GM18909 (cell line): ENCODE results near the gene AP2A2.
"Not testable (repeated sequence)": the region's sequence is repeated elsewhere in the genome, so short reads cannot be mapped to it uniquely, and the experiment has no call there.

Experiments used
- ATAC-seq: cut with Tn5 transposase; IDR thresholded peaks from one replicate; pipeline ENCODE4 v1.9.1; 2021; ENCODE audit warnings: mild to moderate bottlenecking; ENCODE audit not compliant: unreplicated experiment, poor library complexity

Gene AP2A2

DNA sequence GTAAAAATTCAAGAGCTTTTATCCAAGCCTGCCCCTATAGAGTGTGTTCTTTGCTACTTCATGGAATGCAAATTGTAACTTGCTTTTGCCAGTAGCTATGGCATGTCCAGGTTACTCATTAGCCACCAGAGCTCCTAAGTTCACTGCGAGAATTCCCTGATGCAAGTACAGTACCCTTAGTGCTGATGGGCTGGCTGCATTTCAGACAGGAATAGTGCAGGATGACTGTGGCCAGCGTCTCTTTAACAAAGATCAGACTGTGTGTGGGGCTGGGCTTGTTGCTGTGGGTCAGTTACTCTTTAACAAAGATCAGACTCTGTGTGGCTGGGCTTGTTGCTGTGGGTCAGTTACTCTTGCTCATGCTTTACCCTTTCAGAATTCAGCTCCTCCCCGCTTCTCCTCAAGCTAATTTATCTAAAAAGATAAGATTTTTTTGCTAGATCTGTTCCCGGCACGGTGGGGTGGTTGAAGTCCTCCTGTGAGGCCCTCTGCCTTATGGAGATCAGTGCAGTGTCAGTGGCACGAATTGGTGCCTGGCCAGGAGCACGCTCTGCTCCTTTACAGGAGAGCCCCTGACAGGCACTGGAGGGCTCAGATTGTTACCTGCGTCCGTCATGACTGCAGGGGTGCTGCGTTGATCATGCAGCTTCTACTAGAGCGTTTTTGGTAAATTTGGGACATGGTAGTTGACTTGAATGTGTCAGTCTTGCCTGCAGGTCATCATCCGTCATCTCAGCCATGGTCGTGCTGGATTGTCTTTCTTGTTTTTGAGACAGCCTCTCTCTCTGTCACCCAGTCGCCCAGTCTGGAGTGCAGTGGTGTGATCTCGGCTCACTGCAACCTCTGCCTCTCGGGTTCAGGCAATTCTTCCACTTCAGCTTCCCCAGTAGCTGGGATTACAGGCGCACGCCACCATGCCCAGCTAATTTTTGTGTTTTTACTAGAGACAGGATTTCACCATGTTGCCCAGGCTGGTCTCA is 27.0 kb downstream of the AP2A2 start:
- no peak for ATAC-seq

GRCh38 chr11:953512-953911 is 27.8 kb downstream of the AP2A2 start:
- no peak for ATAC-seq

- ATAC-seq, result no peak
Observed at GRCh38 chr11:954392-955153, 28.9 kb downstream of the AP2A2 start.

DNA sequence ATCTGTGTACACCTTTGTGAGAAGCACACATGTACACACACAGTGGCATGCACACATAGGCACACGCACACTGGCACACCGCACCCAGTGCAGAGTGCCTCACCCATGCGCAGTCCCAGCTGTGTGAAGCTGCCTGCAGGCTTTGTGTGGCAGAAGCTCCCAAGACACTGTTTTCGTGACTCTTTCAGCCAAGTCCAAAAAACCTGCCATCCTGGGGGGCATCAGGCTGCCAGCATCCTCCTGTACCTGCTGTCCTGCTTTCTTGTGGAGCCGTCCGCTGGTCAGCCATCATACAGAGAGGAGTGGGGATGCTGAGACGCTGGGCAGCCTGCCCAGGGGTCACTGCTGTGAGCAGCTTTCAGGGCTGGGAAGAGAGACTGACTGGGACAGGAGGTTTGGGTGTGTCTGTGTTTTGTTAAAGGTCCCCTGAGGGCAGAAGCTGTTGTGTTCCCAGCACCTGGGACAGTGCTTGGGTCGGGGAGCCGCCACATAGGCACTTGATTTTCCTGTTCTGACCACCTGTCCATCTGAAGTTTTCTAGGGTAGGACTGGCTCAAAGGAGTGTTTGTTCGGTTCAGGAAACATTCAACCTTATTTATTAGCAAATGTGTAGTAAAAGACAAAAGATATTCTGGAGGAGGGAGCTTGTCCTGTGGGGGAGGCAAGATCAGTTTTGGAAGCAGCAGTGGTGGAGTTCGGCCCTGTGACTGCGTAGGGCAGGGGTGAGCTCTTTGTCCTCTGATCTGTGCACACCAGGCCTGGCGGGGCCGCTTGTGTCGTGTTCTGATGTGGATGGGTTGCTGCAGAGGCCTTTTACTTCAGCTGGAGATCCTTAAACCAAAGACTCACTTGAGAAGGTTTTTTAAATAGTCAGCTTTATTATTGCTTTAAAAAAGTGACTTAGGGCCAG is 29.7 kb downstream of the AP2A2 start:
- no peak for ATAC-seq

DNA sequence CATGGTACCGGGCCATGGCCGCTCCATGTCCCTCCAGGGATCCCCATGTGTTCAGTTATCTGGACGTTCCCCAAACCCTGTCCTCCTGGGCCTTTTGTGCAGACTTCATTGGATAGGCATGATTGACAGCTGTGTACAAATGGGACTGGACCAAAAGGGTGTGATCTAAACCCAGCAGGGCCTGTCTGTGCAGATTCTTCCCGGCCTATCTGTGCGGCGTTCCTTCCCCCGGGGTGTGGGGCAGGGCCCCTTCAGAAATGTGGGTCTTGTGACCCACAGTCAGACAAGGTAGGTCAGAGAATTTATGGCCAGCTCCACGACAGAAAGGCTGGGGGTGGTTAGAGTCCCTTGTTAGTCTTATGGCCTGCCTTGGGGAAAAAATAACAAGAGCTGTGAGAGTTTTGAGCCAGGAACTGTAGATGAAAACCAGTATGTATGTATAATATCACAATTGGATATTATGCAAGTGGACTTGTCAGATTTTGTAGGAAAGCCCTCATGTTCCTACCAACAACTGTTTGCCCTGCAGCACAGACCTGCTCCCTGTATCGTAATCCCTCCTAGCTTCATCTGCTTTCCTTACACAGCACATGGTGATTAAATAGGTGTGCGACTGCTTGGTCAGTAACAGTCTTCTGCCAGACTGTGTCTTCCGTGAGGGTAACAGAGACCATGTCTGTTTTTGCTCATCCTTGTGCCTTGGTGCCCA is 31.7 kb downstream of the AP2A2 start:
- ATAC-seq, result no peak

DNA sequence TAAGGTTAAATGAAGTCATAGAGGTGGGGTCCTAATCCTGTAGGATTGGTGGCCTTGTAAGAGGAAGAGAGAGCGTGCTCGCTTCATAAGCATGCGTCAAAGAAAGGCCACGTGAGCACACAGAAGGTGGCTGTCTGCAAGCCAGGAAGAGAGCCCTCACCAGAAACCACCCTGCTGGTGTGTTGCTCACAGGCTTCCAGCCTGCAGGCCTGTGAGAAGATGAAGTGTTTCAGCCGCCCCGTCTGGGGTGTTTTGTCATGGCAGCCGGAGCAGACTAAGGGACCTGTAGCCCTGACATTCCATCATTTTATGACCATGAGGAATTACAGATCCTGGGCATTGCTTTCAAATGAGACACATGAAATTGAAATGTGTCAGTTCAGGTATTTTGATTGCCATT is 32.4 kb downstream of the AP2A2 start:
- no peak for ATAC-seq

GRCh38 chr11:959027-959426 is 33.4 kb downstream of the AP2A2 start:
- no peak for ATAC-seq

- ATAC-seq, result no peak
Observed at GRCh38 chr11:959608-960007, 33.9 kb downstream of the AP2A2 start.

DNA sequence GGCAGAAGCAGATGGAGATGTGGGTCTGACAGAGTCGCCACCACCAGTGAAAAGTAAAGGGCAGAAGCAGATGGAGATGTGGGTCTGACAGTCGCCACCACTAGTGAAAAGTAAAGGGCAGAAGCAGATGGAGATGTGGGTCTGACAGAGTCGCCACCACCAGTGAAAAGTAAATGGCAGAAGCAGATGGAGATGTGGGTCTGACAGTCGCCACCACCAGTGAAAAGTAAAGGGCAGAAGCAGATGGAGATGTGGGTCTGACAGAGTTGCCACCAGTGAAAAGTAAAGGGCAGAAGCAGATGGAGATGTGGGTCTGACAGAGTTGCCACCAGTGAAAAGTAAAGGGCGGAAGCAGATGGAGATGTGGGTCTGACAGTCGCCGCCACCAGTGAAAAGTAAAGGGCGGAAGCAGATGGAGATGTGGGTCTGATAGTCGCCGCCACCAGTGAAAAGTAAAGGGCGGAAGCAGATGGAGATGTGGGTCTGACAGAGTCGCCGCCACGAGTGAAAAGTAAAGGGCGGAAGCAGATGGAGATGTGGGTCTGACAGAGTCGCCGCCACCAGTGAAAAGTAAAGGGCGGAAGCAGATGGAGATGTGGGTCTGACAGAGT is 35.7 kb downstream of the AP2A2 start:
- not testable (repeated sequence) for ATAC-seq

GRCh38 chr11:961921-962320 is 36.3 kb downstream of the AP2A2 start:
- no peak for ATAC-seq

- no peak for ATAC-seq
Observed at GRCh38 chr11:962688-963087, 37.0 kb downstream of the AP2A2 start.

- ATAC-seq, result no peak
Observed at GRCh38 chr11:963852-964251, 38.2 kb downstream of the AP2A2 start.

DNA sequence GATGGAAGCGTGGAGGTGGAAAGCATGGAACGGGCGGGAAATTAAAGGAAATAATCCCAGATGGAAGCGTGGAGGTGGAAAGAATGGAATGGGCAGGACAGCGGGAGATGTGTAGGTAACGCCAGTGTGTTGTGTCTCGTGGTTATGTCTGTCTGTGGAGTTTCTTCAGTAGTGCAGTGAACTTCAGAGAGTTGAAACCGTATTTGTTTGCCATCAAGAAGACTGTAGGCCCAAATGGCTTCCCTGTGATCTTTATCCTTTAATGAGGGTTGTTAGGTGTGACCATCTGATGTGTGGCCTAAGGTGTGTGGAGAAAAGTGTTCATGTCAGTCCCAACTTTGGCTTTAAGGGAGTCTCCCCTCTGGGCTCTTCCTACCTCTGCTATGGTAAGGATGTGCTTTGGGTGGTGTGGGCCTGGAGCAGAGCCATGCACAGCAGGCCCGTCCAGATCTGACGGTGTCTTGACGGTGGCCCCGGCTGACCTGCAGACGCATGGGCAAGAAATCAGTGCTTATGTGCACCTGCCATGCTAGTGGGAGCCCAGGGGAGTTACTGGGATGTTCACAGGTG is 39.6 kb downstream of the AP2A2 start:
- ATAC-seq, result no peak

- no peak for ATAC-seq
Observed at GRCh38 chr11:967995-968751, 42.5 kb downstream of the AP2A2 start.

DNA sequence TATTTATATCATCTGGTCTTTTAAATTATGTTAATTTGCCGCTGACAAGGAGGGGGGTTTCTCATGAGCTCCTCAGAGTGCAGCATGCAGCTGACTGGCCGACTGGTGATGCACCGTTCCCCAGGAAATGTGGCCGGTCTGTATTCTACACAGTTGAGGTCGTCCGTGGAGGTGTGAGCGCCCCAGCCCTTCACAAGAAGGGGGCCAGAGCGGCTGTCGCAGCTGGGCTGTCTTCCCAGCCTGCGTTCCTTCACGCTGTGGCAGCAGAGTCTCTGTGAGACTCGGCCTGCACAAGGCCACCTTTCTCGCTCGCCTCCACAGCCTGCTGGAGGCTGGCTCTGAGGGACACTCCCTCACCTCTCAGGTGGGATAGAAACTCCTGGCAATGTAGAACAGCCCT is 43.2 kb downstream of the AP2A2 start:
- ATAC-seq, result no peak

DNA sequence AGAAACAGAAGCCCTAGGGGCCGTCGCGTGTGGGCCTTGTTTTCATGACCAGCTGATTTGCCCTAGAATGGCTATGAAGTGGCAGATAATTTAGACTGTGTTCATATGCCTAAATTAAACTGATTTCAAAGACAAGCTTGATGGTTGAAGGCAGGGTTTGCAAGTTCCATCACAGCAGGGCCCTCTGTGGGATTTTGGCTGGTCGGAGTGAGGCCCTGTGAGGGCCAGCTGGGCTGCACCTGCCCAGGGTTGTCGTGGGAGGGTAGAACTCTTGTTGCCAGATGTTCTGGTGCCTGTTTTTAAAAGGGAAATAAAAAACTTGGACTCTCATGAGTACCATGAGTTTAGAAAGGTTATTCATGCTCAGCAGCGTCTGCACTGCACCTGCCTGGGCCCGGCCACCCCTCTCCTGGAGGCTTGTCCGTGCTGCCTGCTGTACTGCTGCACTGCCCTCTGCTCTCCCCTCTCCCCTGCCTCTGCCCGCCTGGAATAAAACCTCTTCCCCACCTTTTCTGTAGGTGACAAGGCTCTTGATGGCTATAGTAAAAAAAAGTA is 44.1 kb downstream of the AP2A2 start:
- ATAC-seq, result no peak

GRCh38 chr11:970319-970871 is 44.7 kb downstream of the AP2A2 start:
- ATAC-seq, result no peak
